IPS-18c (cell line): ENCODE results near the gene BMF.

Source experiments
- H3K4me3 ChIP-seq: 2 replicates; pipeline ENCODE4 v1.7.0; 2013; ENCODE audit warnings: low read depth, mild to moderate bottlenecking, low read length, moderate library complexity; ENCODE audit not compliant: insufficient read depth
- H3K9me3 ChIP-seq: one replicate; pipeline ENCODE4 v1.6.1; 2013; ENCODE audit warnings: mild to moderate bottlenecking, low read length, moderate library complexity; ENCODE audit not compliant: control insufficient read depth, insufficient read depth

The BMF gene

GRCh38 chr15:40063563-40064011 is 45.1 kb downstream of the BMF start:
- H3K4me3 ChIP-seq = no peak overlapping the region

GRCh38 chr15:40062816-40063562 is 45.7 kb downstream of the BMF start:
- Histone ChIP-seq H3K9me3 (no peaks in the 10 kb centered on the region), H3K4me3 (no peak overlapping the region)

More at GRCh38 chr15:40063563-40064011, 45.1 kb downstream of the BMF start:
- no peaks in the 10 kb centered on the region for H3K9me3 ChIP-seq

- Histone ChIP-seq H3K4me3 (no peak overlapping the region), H3K9me3 (no peaks in the 10 kb centered on the region)
Measured at GRCh38 chr15:40061212-40061901, 47.3 kb downstream of the BMF start.

GRCh38 chr15:40060236-40060961 is 48.3 kb downstream of the BMF start:
- H3K9me3 ChIP-seq = no peaks in the 10 kb centered on the region
- H3K4me3 ChIP-seq = no peak overlapping the region

- Histone ChIP-seq H3K4me3 (no peak overlapping the region), H3K9me3 (no peaks in the 10 kb centered on the region)
Measured at GRCh38 chr15:40059821-40060220, 48.9 kb downstream of the BMF start.

- H3K4me3 ChIP-seq = no peak overlapping the region
- H3K9me3 ChIP-seq = no peaks in the 10 kb centered on the region
Measured at GRCh38 chr15:40058476-40059140, 50.1 kb downstream of the BMF start.

GRCh38 chr15:40055576-40056293 is 52.9 kb downstream of the BMF start:
- no peak overlapping the region for H3K4me3 ChIP-seq
- H3K9me3 ChIP-seq = no peaks in the 10 kb centered on the region

- Histone ChIP-seq H3K9me3 (no peaks in the 10 kb centered on the region), H3K4me3 (no peak overlapping the region)
Measured at GRCh38 chr15:40054855-40055575, 53.7 kb downstream of the BMF start.

GRCh38 chr15:40054605-40054854 is 54.1 kb downstream of the BMF start:
- H3K4me3 ChIP-seq = no peak overlapping the region
- no peaks in the 10 kb centered on the region for H3K9me3 ChIP-seq

GRCh38 chr15:40053831-40054604 is 54.7 kb downstream of the BMF start:
- Histone ChIP-seq H3K4me3 (no peak overlapping the region), H3K9me3 (no peaks in the 10 kb centered on the region)

GRCh38 chr15:40053079-40053830 is 55.4 kb downstream of the BMF start:
- Histone ChIP-seq H3K9me3 (no peaks in the 10 kb centered on the region), H3K4me3 (no peak overlapping the region)

GRCh38 chr15:40052604-40053003 is 56.1 kb downstream of the BMF start:
- no peaks in the 10 kb centered on the region for H3K9me3 ChIP-seq
- no peak overlapping the region for H3K4me3 ChIP-seq

GRCh38 chr15:40051616-40052415 is 56.9 kb downstream of the BMF start:
- Histone ChIP-seq H3K4me3 (no peak overlapping the region), H3K9me3 (no peaks in the 10 kb centered on the region)

- Histone ChIP-seq H3K9me3 (no peaks in the 10 kb centered on the region), H3K4me3 (no peak overlapping the region)
Measured at GRCh38 chr15:40050788-40051470, 57.8 kb downstream of the BMF start.
